Prostate gland (tissue), 2 donors: ENCODE results near the gene LRIT1. TPM values are rescaled to one million over a fixed set of nuclear protein-coding genes. Genes with fewer than 3 reads are reported as not detected.

ENCODE experiments used
- DNase-seq: peaks from one replicate; pipeline ENCODE4 v3.0.0-alpha.2; 2019; ENCODE audit warnings: low spot score
- H3K27ac ChIP-seq, 2 donors: fragments of 200-600 bp; sonication (generic); 2 replicates each; pipeline ENCODE4 v1.5.1; 2017 to 2019
- H3K27me3 ChIP-seq: fragments of 200-600 bp; sonication (generic); replicated peaks from 2 replicates; pipeline ENCODE4 v1.5.1; 2019; ENCODE audit not compliant: insufficient read depth
- H3K36me3 ChIP-seq, 2 donors: fragments of 200-600 bp; sonication (generic); 1 replicate in 1 of 2; 2 replicates in 1 of 2; pipeline versions ENCODE4 v1.5.1 to v1.8.1; 2017 to 2019
- H3K4me1 ChIP-seq: fragments of 200-600 bp; sonication (generic); replicated peaks from 2 replicates; pipeline ENCODE4 v1.5.1; 2019
- H3K4me3 ChIP-seq, 2 donors: fragments of 200-600 bp; sonication (generic); 2 replicates each; pipeline ENCODE4 v1.5.1; 2017 to 2019
- H3K9me3 ChIP-seq: fragments of 200-600 bp; sonication (generic); 2 replicates; pipeline ENCODE4 v1.5.1; 2017
- POLR2A ChIP-seq: fragments of 450-650 bp; IDR thresholded peaks from one replicate; pipeline ENCODE4 v1.6.1; 2016; ENCODE audit warnings: antibody characterized with exemption, mild to moderate bottlenecking
- POLR2AphosphoS5 ChIP-seq: sonication (generic); formaldehyde crosslinking; IDR thresholded peaks from one replicate; pipeline ENCODE4 v1.6.1; 2017; ENCODE audit warnings: antibody characterized with exemption
- WGBS: methylation state at CpG from one replicate; pipeline ENCODE4 v1.1.5; 2018; 5-methylcytosine and 5-hydroxymethylcytosine counted together
- intact Hi-C: fragments of 100-400 bp; cut with DNase I; formaldehyde crosslinking; loops from one replicate; pipeline ENCODE4 v1.14.2; 2022
- total RNA-seq, 2 donors: library from RNA; depleted of rRNA; stranded (reverse); fragments of >200 nt; gene quantifications; one replicate each; pipeline ENCODE4 v1.1.0, GENCODE V29; 2016
- TF ChIP-seq, protein P1 (sequence below), 4 experiments: fragments of 200-600 bp in 2 of 4; fragments of 450-650 bp in 2 of 4; sonication (generic) in 2 of 4; IDR thresholded peaks; 1 replicate in 3 of 4; 2 replicates in 1 of 4; pipeline ENCODE4 v1.5.1; 2016 to 2019; ENCODE audit warnings: antibody characterized with exemption in 4 of 4, mild to moderate bottlenecking in 2 of 4, moderate library complexity in 2 of 4

The LRIT1 gene
- total RNA-seq, 2 donors from 2014 or later, result 1.1 TPM; not detected in 1

DNA sequence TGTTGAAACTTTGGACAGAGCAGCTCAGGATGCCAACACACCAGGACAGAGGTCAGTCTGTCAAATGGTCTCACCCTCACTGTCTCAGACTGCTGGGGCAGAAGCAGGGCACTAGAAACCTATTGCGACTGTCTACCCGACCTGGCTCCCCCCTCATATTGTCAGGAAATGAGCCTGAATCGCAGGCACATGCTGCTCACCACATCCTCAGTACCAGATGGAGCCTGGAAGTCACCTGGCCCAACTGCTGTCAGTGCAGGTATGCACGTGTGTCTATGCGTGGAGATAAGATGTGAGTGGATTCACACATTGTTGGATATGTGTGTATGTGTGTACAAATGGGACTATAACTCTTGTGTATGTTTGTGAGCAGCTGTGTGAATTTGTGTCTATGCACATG, 50.2 kb downstream of the LRIT1 start:
- Histone ChIP-seq H3K4me1 (no peaks in the 10 kb centered on the region), H3K4me3 (no peak overlapping the region), H3K36me3 (no peaks in the 10 kb centered on the region), H3K27ac (no peak overlapping the region), H3K9me3 (no peaks in the 10 kb centered on the region), H3K27me3 (peaks cover 5% of the 10 kb centered on the region)
- 62% methylated on average over 5 of the region's 5 CpGs for WGBS
- TF ChIP-seq POLR2AphosphoS5 (no peak), POLR2A (no peak)
- TF ChIP-seq, protein P1, sequence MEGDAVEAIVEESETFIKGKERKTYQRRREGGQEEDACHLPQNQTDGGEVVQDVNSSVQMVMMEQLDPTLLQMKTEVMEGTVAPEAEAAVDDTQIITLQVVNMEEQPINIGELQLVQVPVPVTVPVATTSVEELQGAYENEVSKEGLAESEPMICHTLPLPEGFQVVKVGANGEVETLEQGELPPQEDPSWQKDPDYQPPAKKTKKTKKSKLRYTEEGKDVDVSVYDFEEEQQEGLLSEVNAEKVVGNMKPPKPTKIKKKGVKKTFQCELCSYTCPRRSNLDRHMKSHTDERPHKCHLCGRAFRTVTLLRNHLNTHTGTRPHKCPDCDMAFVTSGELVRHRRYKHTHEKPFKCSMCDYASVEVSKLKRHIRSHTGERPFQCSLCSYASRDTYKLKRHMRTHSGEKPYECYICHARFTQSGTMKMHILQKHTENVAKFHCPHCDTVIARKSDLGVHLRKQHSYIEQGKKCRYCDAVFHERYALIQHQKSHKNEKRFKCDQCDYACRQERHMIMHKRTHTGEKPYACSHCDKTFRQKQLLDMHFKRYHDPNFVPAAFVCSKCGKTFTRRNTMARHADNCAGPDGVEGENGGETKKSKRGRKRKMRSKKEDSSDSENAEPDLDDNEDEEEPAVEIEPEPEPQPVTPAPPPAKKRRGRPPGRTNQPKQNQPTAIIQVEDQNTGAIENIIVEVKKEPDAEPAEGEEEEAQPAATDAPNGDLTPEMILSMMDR (IDR thresholded peaks at IDR 0.05), result no peak
- no peak for DNase-seq
- intact Hi-C loops, result no loop called here

DNA sequence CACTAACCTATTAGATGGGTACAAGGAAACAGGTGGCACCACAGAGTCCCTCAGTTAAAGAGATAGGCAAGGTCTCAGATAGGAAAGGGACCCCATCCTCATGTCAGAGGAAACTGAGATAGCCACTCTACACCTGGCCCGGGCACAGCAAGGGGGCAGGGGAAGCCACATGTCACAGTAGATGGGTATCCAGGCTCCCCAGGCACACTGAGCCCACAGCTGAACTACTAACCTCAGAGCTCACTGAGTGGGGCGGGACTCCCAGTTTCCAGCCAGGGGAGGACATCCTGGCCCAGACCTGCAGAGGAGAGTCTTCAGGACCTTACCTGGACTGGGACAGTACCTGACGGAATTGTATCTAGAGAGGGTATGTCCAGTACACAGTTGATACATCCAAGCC, 50.7 kb downstream of the LRIT1 start:
- DNase-seq, result no peak
- peaks cover 5% of the 10 kb centered on the region for H3K27me3 ChIP-seq
- 85% methylated on average over 3 of the region's 3 CpGs for WGBS

DNA sequence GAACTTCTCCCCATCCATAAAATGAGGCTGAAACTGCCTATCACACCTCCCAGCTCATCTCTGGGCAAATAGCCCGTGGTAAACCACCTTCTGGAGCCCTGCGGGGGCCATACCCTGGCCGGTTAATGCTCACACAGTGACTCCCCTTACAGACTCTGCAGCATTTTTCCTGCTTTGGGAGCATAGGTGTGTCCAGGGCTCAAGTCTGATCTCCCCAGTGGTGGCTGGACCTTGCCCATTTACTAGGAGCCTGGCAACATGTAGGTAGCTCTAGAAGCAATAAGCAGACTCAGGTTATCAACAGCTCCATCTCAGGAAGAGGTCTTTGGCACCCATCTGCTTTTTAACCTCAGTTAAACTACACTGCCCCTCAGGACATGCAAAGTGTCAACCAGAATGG, 52.5 kb downstream of the LRIT1 start:
- H3K36me3 ChIP-seq, result no peaks in the 10 kb centered on the region
- H3K27me3 ChIP-seq, result no peaks in the 10 kb centered on the region
- intact Hi-C loops, result no loop called here
- TF ChIP-seq POLR2AphosphoS5 (no peak), POLR2A (no peak)
- TF ChIP-seq, protein P1 (IDR thresholded peaks at IDR 0.05), result no peak
- no peaks in the 10 kb centered on the region for H3K4me1 ChIP-seq
- no peaks in the 10 kb centered on the region for H3K9me3 ChIP-seq
- no peak overlapping the region for H3K4me3 ChIP-seq
- no peak for DNase-seq
- H3K27ac ChIP-seq, result no peak overlapping the region
- 57% methylated on average over 3 of the region's 3 CpGs for WGBS

More for the DNA sequence above, 50.7 kb downstream of the LRIT1 start:
- no peak overlapping the region for H3K27ac ChIP-seq
- H3K9me3 ChIP-seq, result no peaks in the 10 kb centered on the region
- no peak overlapping the region for H3K4me3 ChIP-seq
- TF ChIP-seq POLR2AphosphoS5, result no peak
- TF ChIP-seq, protein P1 (IDR thresholded peaks at IDR 0.05), result no peak
- no peak for TF ChIP-seq POLR2A
- intact Hi-C loops, result no loop called here
- no peaks in the 10 kb centered on the region for H3K4me1 ChIP-seq
- H3K36me3 ChIP-seq, result no peaks in the 10 kb centered on the region

DNA sequence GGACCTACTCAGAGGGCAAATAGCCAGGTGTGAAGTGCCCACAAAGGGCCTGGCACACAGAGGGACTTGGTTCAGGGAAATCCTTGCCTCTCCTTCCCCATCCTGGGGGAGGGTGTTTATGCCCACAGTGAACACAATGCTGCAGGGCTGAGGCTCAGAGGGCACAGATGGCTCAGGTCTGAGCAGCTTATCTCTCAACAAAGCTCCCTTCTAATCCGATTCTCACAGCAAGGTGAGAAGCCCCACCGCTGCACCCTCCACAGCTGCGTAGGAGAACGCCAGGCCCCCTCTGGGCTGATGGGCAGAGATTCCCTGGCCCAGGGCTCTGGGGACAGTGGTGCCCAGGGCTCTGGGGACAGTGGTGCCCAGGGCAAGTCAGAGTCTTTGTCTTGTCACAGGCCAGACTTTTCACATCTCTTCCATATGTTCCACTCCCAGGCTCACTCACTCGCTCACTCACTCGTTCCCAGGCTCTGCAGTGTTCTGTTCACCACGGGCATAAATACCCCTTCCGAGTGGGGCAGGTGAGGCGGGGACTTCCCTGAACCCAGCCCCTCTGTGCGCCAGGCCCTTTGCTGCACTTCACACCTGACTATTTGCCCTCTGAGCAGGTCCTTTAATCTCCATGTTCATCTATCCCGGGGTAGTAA, 55.7 kb downstream of the LRIT1 start:
- intact Hi-C loops, result no loop called here
- Histone ChIP-seq H3K27me3 (no peaks in the 10 kb centered on the region), H3K4me3 (no peak overlapping the region), H3K4me1 (no peaks in the 10 kb centered on the region), H3K9me3 (no peaks in the 10 kb centered on the region), H3K27ac (no peak overlapping the region), H3K36me3 (no peaks in the 10 kb centered on the region)
- TF ChIP-seq POLR2AphosphoS5 (no peak), POLR2A (no peak)
- TF ChIP-seq, protein P1 (IDR thresholded peaks at IDR 0.05), result no peak
- DNase-seq, result no peak
- 66% methylated on average over 11 of the region's 11 CpGs for WGBS

DNA sequence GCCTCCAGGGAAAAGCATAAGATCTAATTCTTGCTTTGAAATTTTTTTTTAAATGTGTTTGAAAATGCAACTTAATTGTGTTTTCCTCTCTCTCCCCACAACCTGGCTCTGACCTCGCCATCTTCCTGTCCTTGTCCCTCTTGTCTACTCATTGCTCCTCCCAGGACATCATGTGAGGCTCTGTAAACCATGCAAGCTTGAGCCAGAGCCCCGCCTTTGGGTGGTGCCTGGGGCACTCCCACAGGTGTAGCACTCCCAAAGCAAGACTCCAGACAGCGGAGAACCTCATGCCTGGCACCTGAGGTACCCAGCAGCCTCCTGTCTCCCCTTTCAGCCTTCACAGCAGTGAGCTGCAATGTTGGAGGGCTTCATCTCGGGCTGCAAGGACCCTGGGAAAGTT, 56.8 kb downstream of the LRIT1 start:
- 80% methylated on average over 4 of the region's 4 CpGs for WGBS

More for the DNA sequence above, 56.8 kb downstream of the LRIT1 start:
- TF ChIP-seq POLR2A (no peak), POLR2AphosphoS5 (no peak)
- TF ChIP-seq, protein P1 (IDR thresholded peaks at IDR 0.05), result no peak
- Histone ChIP-seq H3K4me1 (no peaks in the 10 kb centered on the region), H3K27me3 (no peaks in the 10 kb centered on the region), H3K27ac (no peak overlapping the region), H3K9me3 (no peaks in the 10 kb centered on the region), H3K4me3 (no peak overlapping the region), H3K36me3 (no peaks in the 10 kb centered on the region)
- DNase-seq, result no peak
- intact Hi-C loops, result no loop called here
